Esophagus muscularis mucosa (tissue), 4 donors: ENCODE measurements around the gene ADCK1. TPM values are rescaled to one million over a fixed set of nuclear protein-coding genes. Genes with fewer than 3 reads are reported as not detected.

Experiments used
- DNase-seq: peaks from one replicate; pipeline ENCODE4 v3.0.0-alpha.2; 2017; ENCODE audit errors: extremely low spot score
- H3K27ac ChIP-seq, 4 donors: fragments of 200-600 bp; sonication (generic); replicated peaks in 1 of 4; 1 replicate in 3 of 4; 2 replicates in 1 of 4; pipeline ENCODE4 v1.5.1; 2016 to 2019; ENCODE audit warnings: mild to moderate bottlenecking in 1 of 4
- H3K27me3 ChIP-seq, 4 donors: fragments of 200-600 bp; sonication (generic); one replicate each; pipeline versions ENCODE4 v1.5.1 to v1.6.0; 2016 to 2019
- H3K36me3 ChIP-seq, 4 donors: fragments of 200-600 bp; sonication (generic); one replicate each; pipeline ENCODE4 v1.5.1; 2016 to 2019
- H3K4me1 ChIP-seq, 4 donors: fragments of 200-600 bp; sonication (generic); one replicate each; pipeline ENCODE4 v1.5.1; 2016 to 2019
- H3K4me3 ChIP-seq, 4 donors: fragments of 200-600 bp; sonication (generic); 1 replicate in 2 of 4; 2 replicates in 2 of 4; pipeline ENCODE4 v1.5.1; 2016 to 2019; ENCODE audit warnings: mild to moderate bottlenecking in 4 of 4, moderate library complexity in 1 of 4
- H3K9me3 ChIP-seq, 4 donors: fragments of 200-600 bp; sonication (generic); 1 replicate in 3 of 4; 2 replicates in 1 of 4; pipeline ENCODE4 v1.5.1; 2016 to 2019
- CTCF ChIP-seq, 3 experiments: fragments of 200-600 bp in 2 of 3; fragments of 450-650 bp in 1 of 3; sonication (generic) in 2 of 3; IDR thresholded peaks; one replicate each; pipeline ENCODE4 v1.5.1; 2017 to 2019; ENCODE audit warnings: antibody characterized with exemption in 3 of 3, mild to moderate bottlenecking in 2 of 3, moderate library complexity in 1 of 3
- EP300 ChIP-seq: sonication (generic); formaldehyde crosslinking; IDR thresholded peaks from one replicate; pipeline ENCODE4 v1.6.1; 2017; ENCODE audit warnings: antibody characterized with exemption
- POLR2A ChIP-seq: fragments of 450-650 bp; IDR thresholded peaks from one replicate; pipeline ENCODE4 v1.6.1; 2017; ENCODE audit warnings: antibody characterized with exemption, moderate library complexity, mild to moderate bottlenecking, low read depth
- POLR2AphosphoS5 ChIP-seq, 2 donors: sonication (generic); formaldehyde crosslinking; IDR thresholded peaks; one replicate each; pipeline ENCODE4 v1.6.1; 2017; ENCODE audit warnings: antibody characterized with exemption in 2 of 2
- WGBS: methylation state at CpG from one replicate; pipeline ENCODE4 v1.1.5; 2018; 5-methylcytosine and 5-hydroxymethylcytosine counted together
- intact Hi-C: fragments of 100-400 bp; cut with DNase I; formaldehyde crosslinking; loops from one replicate; pipeline ENCODE4 v1.15.1; 2023
- total RNA-seq, 4 donors: library from RNA; depleted of rRNA; stranded (reverse); fragments of >200 nt; gene quantifications; one replicate each; pipeline versions ENCODE4 v1.1.0 to v1.2.1, GENCODE V29; 2016

Gene ADCK1
- total RNA-seq, 4 donors from 2014 or later: 5.0 to 7.2 (median 5.7) TPM

- DNase-seq: no peak
- H3K27ac ChIP-seq: no peak overlapping the region
- TF ChIP-seq POLR2A: no peak
- no peak for TF ChIP-seq EP300
- TF ChIP-seq CTCF (IDR thresholded peaks at IDR 0.05): no peak
- TF ChIP-seq POLR2AphosphoS5 (IDR thresholded peaks at IDR 0.05): no peak
- no peaks in the 10 kb centered on the region for H3K9me3 ChIP-seq
- no peak overlapping the region for H3K4me3 ChIP-seq
- intact Hi-C loops: no loop called here
- H3K36me3 ChIP-seq: no peaks in the 10 kb centered on the region
- WGBS: 70% methylated on average over 1 of the region's 1 CpG
- no peaks in the 10 kb centered on the region for H3K4me1 ChIP-seq
- H3K27me3 ChIP-seq: no peaks in the 10 kb centered on the region
Observed at GRCh38 chr14:77849711-77850110, 49.8 kb downstream of the ADCK1 start.

DNA sequence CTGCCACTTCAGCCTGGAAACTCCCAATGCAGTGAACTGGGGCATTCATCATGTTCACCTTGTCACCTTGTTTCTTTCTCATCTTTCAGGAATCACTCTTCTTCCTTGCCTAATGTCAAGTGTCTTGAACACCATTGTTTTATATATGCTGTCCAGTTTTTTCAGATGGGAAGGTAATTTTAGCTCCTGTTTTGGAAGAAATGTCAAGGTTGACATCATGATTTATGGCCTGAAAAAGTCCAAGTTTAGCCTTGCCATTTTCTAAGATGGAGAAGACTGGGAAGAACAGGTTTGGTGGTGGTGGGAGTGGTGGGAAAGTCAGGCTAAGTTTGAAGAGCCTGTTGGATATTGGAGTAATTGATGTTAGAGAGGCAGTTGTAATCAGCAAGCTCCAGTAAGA, 54.0 kb downstream of the ADCK1 start:
- Histone ChIP-seq H3K27ac (no peak overlapping the region), H3K36me3 (peaks cover 0 to 2% (median 1%) of the 10 kb centered on the region in 4 donors), H3K27me3 (no peaks in the 10 kb centered on the region), H3K9me3 (no peaks in the 10 kb centered on the region), H3K4me1 (no peaks in the 10 kb centered on the region), H3K4me3 (no peak overlapping the region)
- no peak for TF ChIP-seq CTCF (IDR thresholded peaks at IDR 0.05)
- no peak for TF ChIP-seq POLR2AphosphoS5 (IDR thresholded peaks at IDR 0.05)
- TF ChIP-seq EP300: no peak
- no peak for TF ChIP-seq POLR2A
- no peak for DNase-seq
- intact Hi-C loops: no loop called here

- Histone ChIP-seq H3K27ac (no peak overlapping the region), H3K36me3 (peaks cover 0 to 19% (median 4%) of the 10 kb centered on the region in 4 donors), H3K4me1 (no peaks in the 10 kb centered on the region), H3K9me3 (no peaks in the 10 kb centered on the region), H3K27me3 (no peaks in the 10 kb centered on the region), H3K4me3 (no peak overlapping the region)
- no peak for TF ChIP-seq CTCF (IDR thresholded peaks at IDR 0.05)
- TF ChIP-seq POLR2AphosphoS5 (IDR thresholded peaks at IDR 0.05): no peak
- TF ChIP-seq EP300: no peak
- TF ChIP-seq POLR2A: no peak
- intact Hi-C loops: no loop called here
- DNase-seq: no peak
- WGBS: 82% methylated on average over 5 of the region's 6 CpGs
Observed at GRCh38 chr14:77856941-77857340, 57.0 kb downstream of the ADCK1 start.

GRCh38 chr14:77859934-77860570, 60.1 kb downstream of the ADCK1 start:
- H3K27me3 ChIP-seq: no peaks in the 10 kb centered on the region
- H3K27ac ChIP-seq: no peak overlapping the region
- no peaks in the 10 kb centered on the region for H3K4me1 ChIP-seq
- DNase-seq: no peak
- WGBS: 93% methylated on average over 6 of the region's 6 CpGs
- H3K9me3 ChIP-seq: no peaks in the 10 kb centered on the region
- no peak overlapping the region for H3K4me3 ChIP-seq
- TF ChIP-seq POLR2AphosphoS5 (IDR thresholded peaks at IDR 0.05) (no peak), EP300 (no peak), POLR2A (no peak), CTCF (IDR thresholded peaks at IDR 0.05) (no peak)
- intact Hi-C loops: loop anchor here (5.0 kb wide), 1 partner anchor 707 kb away; no protein-coding TSS in a partner anchor
- H3K36me3 ChIP-seq: peaks cover 0 to 20% (median 4%) of the 10 kb centered on the region in 4 donors

DNA sequence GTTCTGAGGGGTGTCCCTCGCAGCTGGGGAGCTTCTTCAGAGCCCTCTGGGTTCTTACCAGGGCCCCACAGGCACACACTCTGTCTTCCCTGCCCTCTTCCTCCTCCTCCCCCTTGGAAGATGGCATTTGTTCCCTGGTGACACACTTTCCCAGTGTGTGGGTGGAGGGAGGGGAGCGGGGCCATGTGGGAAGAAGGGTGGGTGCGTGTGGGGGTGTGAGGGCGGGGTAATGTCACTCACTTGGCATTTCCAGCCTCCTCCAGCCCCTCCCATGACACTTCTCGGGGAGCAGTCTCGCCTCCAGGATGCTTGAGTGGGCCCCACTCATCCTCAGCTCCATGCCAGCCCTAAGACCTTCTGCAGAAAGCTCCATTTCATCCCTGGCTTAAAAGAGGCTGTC, 61.3 kb downstream of the ADCK1 start:
- H3K9me3 ChIP-seq: no peaks in the 10 kb centered on the region
- H3K27ac ChIP-seq: no peak overlapping the region
- peaks cover 0 to 23% (median 4%) of the 10 kb centered on the region in 4 donors for H3K36me3 ChIP-seq
- H3K4me3 ChIP-seq: no peak overlapping the region
- 65% methylated on average over 4 of the region's 6 CpGs for WGBS
- TF ChIP-seq POLR2AphosphoS5 (IDR thresholded peaks at IDR 0.05) (no peak), EP300 (no peak), CTCF (IDR thresholded peaks at IDR 0.05) (no peak)
- no peak for DNase-seq
- intact Hi-C loops: loop anchor here (5.0 kb wide), 1 partner anchor 706 kb away; no protein-coding TSS in a partner anchor
- H3K27me3 ChIP-seq: no peaks in the 10 kb centered on the region
- H3K4me1 ChIP-seq: no peaks in the 10 kb centered on the region
